ENCODE data around the gene KLF9.

Gene KLF9

GRCh38 chr9:70421272-70422180 is 7.1 kb upstream of the KLF9 start:
- no peak for DNase-seq

GRCh38 chr9:70420441-70421271 is 6.2 kb upstream of the KLF9 start:
- DNase-seq, result peak; percentile 70 to 77

- DNase-seq, result peak; percentile 84 to 87
These were observed 5.3 kb upstream of the KLF9 start for GRCh38 chr9:70419556-70420440.

- peak; percentile 83 to 84 for DNase-seq
These were observed 4.5 kb upstream of the KLF9 start for GRCh38 chr9:70418822-70419555.

- no peak for DNase-seq
These were observed 1.0 kb upstream of the KLF9 start for GRCh38 chr9:70415476-70415875.

- no peak for DNase-seq
These were observed 584 bp upstream of the KLF9 start for GRCh38 chr9:70415041-70415440.

GRCh38 chr9:70413464-70413798 is 1.0 kb downstream of the KLF9 start:
- no peak for DNase-seq

- DNase-seq, result peak; percentile 52 to 58
These were observed 1.5 kb downstream of the KLF9 start for GRCh38 chr9:70412832-70413463.

- DNase-seq, result peak; percentile 79 to 81
These were observed 2.3 kb downstream of the KLF9 start for GRCh38 chr9:70411930-70412831.

GRCh38 chr9:70411121-70411929 is 3.1 kb downstream of the KLF9 start:
- peak; percentile 50 to 60 for DNase-seq

GRCh38 chr9:70410368-70410767 is 4.1 kb downstream of the KLF9 start:
- DNase-seq, result no peak

- DNase-seq, result no peak
These were observed 4.7 kb downstream of the KLF9 start for GRCh38 chr9:70409800-70410199.

- no peak for DNase-seq
These were observed 5.2 kb downstream of the KLF9 start for GRCh38 chr9:70409280-70409679.

GRCh38 chr9:70408393-70409040 is 5.9 kb downstream of the KLF9 start:
- no peak for DNase-seq

GRCh38 chr9:70407081-70407503 is 7.4 kb downstream of the KLF9 start:
- no peak for DNase-seq

GRCh38 chr9:70406434-70406862 is 8.0 kb downstream of the KLF9 start:
- peak; percentile 31 to 63 for DNase-seq

- no peak for DNase-seq
These were observed 8.5 kb downstream of the KLF9 start for GRCh38 chr9:70405808-70406433.

GRCh38 chr9:70404261-70404660 is 10.2 kb downstream of the KLF9 start:
- DNase-seq, result no peak

GRCh38 chr9:70403618-70404025 is 10.8 kb downstream of the KLF9 start:
- DNase-seq, result no peak
